Hematopoietic multipotent progenitor cell treated with erythropoietin and hydrocortisone succinate and interleukin-3 and kit ligand, for 15 days (in vitro differentiated cells): ENCODE results near the gene FCHSD2.
"Not testable (repeated sequence)": the region's sequence is repeated elsewhere in the genome, so short reads cannot be mapped to it uniquely, and the experiment has no call there.

Experiments
- DNase-seq: peaks from one replicate; pipeline ENCODE4 v3.0.0-alpha.2; 2015; ENCODE audit warnings: low spot score

FCHSD2 gene

GRCh38 chr11:72869831-72870230 lies 272.3 kb downstream of the FCHSD2 start:
- DNase-seq: no peak

GRCh38 chr11:72867970-72868369 lies 274.1 kb downstream of the FCHSD2 start:
- DNase-seq: no peak

- no peak for DNase-seq
These were observed 277.1 kb downstream of the FCHSD2 start for GRCh38 chr11:72864702-72865655.

GRCh38 chr11:72863916-72864315 lies 278.2 kb downstream of the FCHSD2 start:
- no peak for DNase-seq

DNA sequence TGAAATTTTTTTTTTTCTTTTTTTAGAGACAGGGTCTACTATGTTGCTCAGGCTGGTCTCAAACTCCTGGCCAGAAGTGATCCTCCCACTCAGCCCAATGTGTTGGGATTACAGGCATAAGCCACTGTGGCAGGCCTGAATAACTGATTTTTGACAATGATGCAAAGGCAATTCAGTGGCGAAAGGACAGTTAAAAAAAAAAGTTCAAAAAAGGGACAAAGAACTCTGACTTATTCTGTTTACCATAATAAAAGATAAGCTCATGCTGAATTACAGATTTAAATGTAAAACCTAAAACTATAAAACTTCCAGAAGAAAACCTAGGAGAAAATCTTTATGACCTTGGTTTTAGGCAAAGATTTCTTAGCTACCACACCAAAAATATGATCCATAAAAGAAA lies 279.0 kb downstream of the FCHSD2 start:
- no peak for DNase-seq

DNA sequence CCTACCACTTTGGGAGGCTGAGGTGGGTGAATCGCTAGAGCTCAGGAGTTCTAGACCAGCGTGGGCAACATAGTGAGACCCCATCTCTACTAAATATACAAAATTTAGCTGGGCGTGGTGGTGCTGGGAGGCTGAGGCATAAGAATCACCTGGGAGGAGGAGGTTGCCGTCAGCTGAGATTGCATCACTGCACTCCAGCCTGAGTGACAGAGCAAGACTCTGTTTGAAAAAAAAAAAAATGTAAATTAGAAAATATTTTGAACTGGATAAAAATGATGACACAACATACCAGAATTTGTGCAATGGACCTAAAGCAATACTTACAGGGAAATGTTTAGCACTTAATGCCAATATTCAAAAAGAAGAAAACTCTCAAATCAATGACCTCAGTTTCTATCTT lies 281.5 kb downstream of the FCHSD2 start:
- DNase-seq: no peak

DNA sequence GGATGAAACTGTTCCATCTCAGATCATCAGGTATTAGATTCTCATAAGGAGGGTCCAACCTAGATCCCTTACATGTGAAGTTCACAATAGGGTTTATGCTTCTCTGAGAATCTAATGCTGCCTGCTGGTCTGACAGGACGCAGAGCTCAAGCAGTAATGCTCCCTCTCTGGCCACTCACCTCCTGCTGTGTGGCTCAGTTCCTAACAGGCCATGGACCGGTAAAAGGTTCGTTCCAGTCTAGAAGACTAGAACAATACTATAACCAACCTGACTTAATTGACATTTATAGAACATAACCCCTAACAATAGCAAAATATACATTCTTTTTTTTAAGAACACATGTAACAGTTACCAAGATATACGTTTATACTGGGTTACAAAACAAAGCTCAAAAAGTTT lies 282.1 kb downstream of the FCHSD2 start:
- DNase-seq: no peak

- DNase-seq: no peak
These were observed 283.0 kb downstream of the FCHSD2 start for GRCh38 chr11:72859126-72859525.

- DNase-seq: not testable (repeated sequence)
These were observed 283.9 kb downstream of the FCHSD2 start for GRCh38 chr11:72858267-72858666.

GRCh38 chr11:72856551-72857345 lies 285.4 kb downstream of the FCHSD2 start:
- no peak for DNase-seq

- DNase-seq: no peak
These were observed 286.1 kb downstream of the FCHSD2 start for GRCh38 chr11:72856065-72856464.

- DNase-seq: no peak
These were observed 290.4 kb downstream of the FCHSD2 start for GRCh38 chr11:72851726-72852125.

DNA sequence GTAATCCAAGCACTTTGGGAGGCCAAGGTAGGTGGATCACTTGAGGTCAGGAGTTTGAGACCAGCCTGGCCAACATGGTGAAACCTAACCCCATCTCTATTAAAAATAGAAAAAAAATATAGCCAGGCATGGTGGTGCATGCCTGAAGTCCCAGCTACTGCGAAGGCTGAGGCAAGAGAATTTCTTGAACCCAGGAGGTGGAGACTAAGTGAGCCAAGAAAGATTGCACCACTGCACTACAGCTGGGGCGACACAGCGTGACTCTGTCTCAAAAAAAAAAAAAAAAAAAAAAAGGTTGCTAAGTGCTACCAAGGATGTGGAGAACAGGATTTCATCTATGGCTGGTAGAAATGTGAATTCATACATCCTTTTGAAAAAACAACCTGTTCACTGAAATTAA lies 291.3 kb downstream of the FCHSD2 start:
- no peak for DNase-seq

DNA sequence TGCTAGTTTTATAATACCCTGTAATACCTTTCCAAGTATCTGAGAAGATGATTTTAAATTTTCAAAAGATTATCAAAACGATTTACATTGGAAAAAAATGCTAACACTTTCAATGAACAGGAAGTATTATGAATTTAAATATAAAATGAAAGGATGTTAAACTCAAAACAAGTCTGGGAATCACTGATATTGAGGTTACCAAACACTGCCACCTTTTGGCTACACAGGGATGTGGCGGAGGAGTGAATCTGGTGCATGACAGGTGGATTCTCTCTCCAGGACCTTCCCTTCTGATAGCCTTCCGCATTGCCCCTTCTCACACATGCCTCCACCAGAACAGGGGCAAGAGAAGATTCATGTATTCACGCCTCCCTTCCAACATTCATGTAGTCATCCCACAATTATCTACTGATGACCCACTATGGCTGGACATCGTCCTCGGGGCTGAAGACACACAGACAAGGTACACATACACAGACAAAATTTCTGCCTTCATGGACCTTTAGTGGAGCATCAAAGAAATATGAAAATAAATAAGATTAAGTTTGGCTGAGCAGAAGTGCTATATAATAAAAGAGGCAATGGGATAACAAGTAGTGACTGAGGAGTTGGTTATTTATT lies 293.2 kb downstream of the FCHSD2 start:
- DNase-seq: peak; percentile 48

GRCh38 chr11:72844356-72844755 lies 297.8 kb downstream of the FCHSD2 start:
- no peak for DNase-seq

GRCh38 chr11:72842653-72843330 lies 299.3 kb downstream of the FCHSD2 start:
- DNase-seq: no peak

- DNase-seq: no peak
These were observed 300.0 kb downstream of the FCHSD2 start for GRCh38 chr11:72842126-72842525.

- no peak for DNase-seq
These were observed 300.7 kb downstream of the FCHSD2 start for GRCh38 chr11:72841397-72841796.

DNA sequence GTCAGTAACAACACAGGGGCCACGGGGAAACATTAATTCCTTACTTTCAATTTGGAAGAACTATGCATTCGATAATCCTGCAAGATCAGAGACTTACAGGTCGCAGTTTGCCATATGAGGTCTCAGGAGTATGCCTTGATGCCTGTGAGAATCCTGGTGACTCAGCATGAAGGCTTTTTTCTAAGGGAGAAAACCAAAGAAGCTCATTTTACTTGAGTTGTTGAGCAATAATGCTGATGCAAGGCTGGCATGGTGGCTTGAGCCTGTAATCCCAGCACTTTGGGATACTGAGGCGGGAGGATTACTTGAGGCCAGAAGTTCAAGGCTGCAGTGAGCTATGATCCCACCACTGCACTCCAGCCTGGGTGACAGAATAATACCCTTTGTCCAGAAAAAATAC lies 301.3 kb downstream of the FCHSD2 start:
- no peak for DNase-seq

GRCh38 chr11:72838691-72839305 lies 303.3 kb downstream of the FCHSD2 start:
- no peak for DNase-seq

GRCh38 chr11:72836111-72836510 lies 306.0 kb downstream of the FCHSD2 start:
- no peak for DNase-seq

- DNase-seq: no peak
These were observed 307.2 kb downstream of the FCHSD2 start for GRCh38 chr11:72834905-72835304.
